T follicular helper cell (primary cell): ENCODE data around the gene SLC30A4.
"Not testable (repeated sequence)": the region's sequence is repeated elsewhere in the genome, so short reads cannot be mapped to it uniquely, and the experiment has no call there.

Experiments used
- DNase-seq: peaks from one replicate; pipeline ENCODE4 v3.0.0-alpha.2; 2020; ENCODE audit warnings: low read depth
- total RNA-seq, 2 experiments: gene quantifications; one replicate each; lab custom pipeline; 2026; lab: John Stamatoyannopoulos, UW

The SLC30A4 gene
- total RNA-seq, result 3.8 to 16.4 reads per million in 2 experiments

GRCh38 chr15:45522328-45523165 lies at the start of gene SLC30A4:
SLC30A4 (minus strand) TSS chr15:45522755; CDS start chr15:45522354, 401 bp downstream.
- DNase-seq, result peak; percentile 29

- DNase-seq, result no peak
These were observed 33.5 kb upstream of the SLC30A4 start for GRCh38 chr15:45555934-45556608.

- DNase-seq, result no peak
These were observed 29.1 kb upstream of the SLC30A4 start for GRCh38 chr15:45551676-45552075.

- no peak for DNase-seq
These were observed 27.9 kb upstream of the SLC30A4 start for GRCh38 chr15:45550436-45550835.

- DNase-seq, result no peak
These were observed 27.1 kb upstream of the SLC30A4 start for GRCh38 chr15:45549541-45550220.

- DNase-seq, result no peak
These were observed 26.4 kb upstream of the SLC30A4 start for GRCh38 chr15:45548753-45549520.

GRCh38 chr15:45546789-45547188 lies 24.2 kb upstream of the SLC30A4 start:
- DNase-seq, result no peak

- DNase-seq, result no peak
These were observed 21.9 kb upstream of the SLC30A4 start for GRCh38 chr15:45544266-45545023.

GRCh38 chr15:45543051-45543450 lies 20.5 kb upstream of the SLC30A4 start:
- no peak for DNase-seq

- no peak for DNase-seq
These were observed 18.0 kb upstream of the SLC30A4 start for GRCh38 chr15:45540531-45540930.

GRCh38 chr15:45539680-45540079 lies 17.1 kb upstream of the SLC30A4 start:
- no peak for DNase-seq

GRCh38 chr15:45536934-45537333 lies 14.4 kb upstream of the SLC30A4 start:
- DNase-seq, result no peak

GRCh38 chr15:45535486-45536042 lies 13.0 kb upstream of the SLC30A4 start:
- DNase-seq, result no peak

GRCh38 chr15:45534821-45535220 lies 12.3 kb upstream of the SLC30A4 start:
- DNase-seq, result no peak

GRCh38 chr15:45532892-45533291 lies 10.3 kb upstream of the SLC30A4 start:
- not testable (repeated sequence) for DNase-seq

GRCh38 chr15:45529613-45530012 lies 7.1 kb upstream of the SLC30A4 start:
- no peak for DNase-seq

- no peak for DNase-seq
These were observed 4.5 kb upstream of the SLC30A4 start for GRCh38 chr15:45527086-45527485.

- DNase-seq, result no peak
These were observed 558 bp upstream of the SLC30A4 start for GRCh38 chr15:45523166-45523460.

GRCh38 chr15:45521596-45522327 lies 793 bp downstream of the SLC30A4 start:
- no peak for DNase-seq

GRCh38 chr15:45510758-45511280 lies 11.7 kb downstream of the SLC30A4 start:
- no peak for DNase-seq
